SK-N-MC (cell line): Measurements from ENCODE around the gene NTMT2.

Source experiments
- DNase-seq: peaks from one replicate; pipeline ENCODE4 v3.0.0-alpha.2; 2011; ENCODE audit warnings: low read depth, low spot score
- H3K27ac ChIP-seq: fragments of 200-600 bp; sonication (generic); 2 replicates; pipeline ENCODE4 v1.5.1; 2016; ENCODE audit warnings: mixed run types
- H3K36me3 ChIP-seq: fragments of 200-600 bp; sonication (generic); 2 replicates; pipeline ENCODE4 v1.6.1; 2017; ENCODE audit warnings: antibody characterized with exemption, low read length, mixed read lengths; ENCODE audit not compliant: insufficient read depth
- H3K4me3 ChIP-seq: fragments of 200-600 bp; sonication (generic); 2 replicates; pipeline ENCODE4 v1.5.1; 2016
- H3K9ac ChIP-seq: fragments of 200-600 bp; sonication (generic); 2 replicates; pipeline ENCODE4 v1.8.0; 2017; ENCODE audit warnings: mixed run types, mixed read lengths; ENCODE audit not compliant: insufficient read length
- H3K9me3 ChIP-seq: fragments of 200-600 bp; sonication (generic); 2 replicates; pipeline ENCODE4 v1.6.1; 2017; ENCODE audit warnings: low read depth, mild to moderate bottlenecking, antibody characterized with exemption, low read length, moderate library complexity, mixed read lengths
- EZH2 ChIP-seq: fragments of 200-600 bp; sonication (generic); IDR thresholded peaks from one replicate; pipeline ENCODE4 v1.6.1; 2017; ENCODE audit warnings: antibody characterized with exemption
- FOXP2 ChIP-seq: optimal IDR thresholded peaks from 2 replicates; pipeline ENCODE3; 2011; ENCODE audit warnings: mild to moderate bottlenecking, moderate library complexity; ENCODE audit not compliant: insufficient read depth; ENCODE audit errors: extremely low read length, control extremely low read depth
- POLR2AphosphoS5 ChIP-seq: IDR thresholded peaks from 2 replicates; pipeline ENCODE4 v1.6.1; 2012; ENCODE audit warnings: mild to moderate bottlenecking, low read depth, low read length, borderline replicate concordance

Gene NTMT2

GRCh38 chr1:170150016-170150415 lies 4.3 kb downstream of the NTMT2 start:
- Histone ChIP-seq H3K27ac (no peak overlapping the region), H3K9ac (no peak overlapping the region), H3K9me3 (no peaks in the 10 kb centered on the region), H3K36me3 (no peaks in the 10 kb centered on the region), H3K4me3 (no peak overlapping the region)
- TF ChIP-seq POLR2AphosphoS5, result no peak
- TF ChIP-seq FOXP2, result no peak
- no peak for TF ChIP-seq EZH2
- no peak for DNase-seq

GRCh38 chr1:170150921-170151320 lies 5.2 kb downstream of the NTMT2 start:
- Histone ChIP-seq H3K4me3 (no peak overlapping the region), H3K27ac (no peak overlapping the region), H3K36me3 (no peaks in the 10 kb centered on the region), H3K9ac (no peak overlapping the region), H3K9me3 (no peaks in the 10 kb centered on the region)
- TF ChIP-seq POLR2AphosphoS5 (no peak), FOXP2 (no peak), EZH2 (no peak)
- DNase-seq, result no peak

DNA sequence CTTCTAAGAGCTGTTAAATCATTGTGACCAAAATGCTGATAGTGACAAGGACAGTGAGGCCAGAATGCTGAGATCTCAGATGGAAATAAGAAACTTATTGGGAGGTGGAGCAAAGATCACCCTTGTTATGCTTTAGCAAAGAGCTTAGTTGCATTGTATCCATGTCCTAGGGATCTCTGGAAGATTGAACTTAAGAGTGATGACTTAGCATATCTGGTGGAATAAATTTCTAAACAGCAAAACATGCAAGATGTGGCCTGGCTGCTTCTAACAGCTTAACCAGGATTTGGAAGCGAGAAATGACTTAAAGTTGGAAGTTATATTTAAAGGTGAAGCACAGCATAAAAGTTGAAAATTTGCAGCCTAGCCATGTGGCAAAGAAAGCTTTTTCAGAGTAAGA lies 7.7 kb downstream of the NTMT2 start:
- Histone ChIP-seq H3K9me3 (no peaks in the 10 kb centered on the region), H3K4me3 (no peak overlapping the region), H3K36me3 (no peaks in the 10 kb centered on the region), H3K27ac (no peak overlapping the region), H3K9ac (no peak overlapping the region)
- no peak for TF ChIP-seq POLR2AphosphoS5
- no peak for TF ChIP-seq FOXP2
- TF ChIP-seq EZH2, result no peak
- no peak for DNase-seq

GRCh38 chr1:170155055-170155454 lies 9.3 kb downstream of the NTMT2 start:
- Histone ChIP-seq H3K27ac (no peak overlapping the region), H3K9ac (no peak overlapping the region), H3K36me3 (no peaks in the 10 kb centered on the region), H3K9me3 (no peaks in the 10 kb centered on the region), H3K4me3 (no peak overlapping the region)
- no peak for DNase-seq
- no peak for TF ChIP-seq EZH2
- TF ChIP-seq POLR2AphosphoS5, result no peak
- TF ChIP-seq FOXP2, result no peak

DNA sequence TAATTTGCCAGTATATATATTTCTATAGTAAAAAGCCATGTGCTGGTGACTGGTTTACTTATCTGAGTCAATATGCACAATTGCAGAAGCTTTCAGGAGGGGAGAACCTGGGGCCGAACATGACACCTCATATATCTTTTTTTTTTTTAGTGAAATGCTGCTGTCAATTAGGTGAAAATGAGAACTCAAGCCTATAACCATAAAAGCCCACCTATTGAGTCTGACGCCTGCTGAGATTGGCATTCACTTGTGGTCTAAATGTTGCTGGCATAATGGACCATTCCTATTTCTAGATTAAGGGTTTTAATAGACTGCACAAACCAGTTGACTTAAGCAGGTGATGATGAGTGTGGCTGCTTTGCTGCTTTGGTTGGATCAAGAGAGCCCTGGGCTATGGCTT lies 10.8 kb downstream of the NTMT2 start:
- no peak overlapping the region for H3K27ac ChIP-seq
- no peak overlapping the region for H3K9ac ChIP-seq
- H3K9me3 ChIP-seq, result no peaks in the 10 kb centered on the region
- no peak for DNase-seq
- H3K4me3 ChIP-seq, result no peak overlapping the region
- no peaks in the 10 kb centered on the region for H3K36me3 ChIP-seq
- TF ChIP-seq EZH2 (no peak), POLR2AphosphoS5 (no peak)

- no peak for DNase-seq
- Histone ChIP-seq H3K27ac (no peak overlapping the region), H3K4me3 (no peak overlapping the region), H3K36me3 (no peaks in the 10 kb centered on the region), H3K9me3 (no peaks in the 10 kb centered on the region), H3K9ac (no peak overlapping the region)
- TF ChIP-seq POLR2AphosphoS5 (no peak), FOXP2 (no peak), EZH2 (no peak)
Observed at GRCh38 chr1:170157820-170158219, 12.1 kb downstream of the NTMT2 start.

DNA sequence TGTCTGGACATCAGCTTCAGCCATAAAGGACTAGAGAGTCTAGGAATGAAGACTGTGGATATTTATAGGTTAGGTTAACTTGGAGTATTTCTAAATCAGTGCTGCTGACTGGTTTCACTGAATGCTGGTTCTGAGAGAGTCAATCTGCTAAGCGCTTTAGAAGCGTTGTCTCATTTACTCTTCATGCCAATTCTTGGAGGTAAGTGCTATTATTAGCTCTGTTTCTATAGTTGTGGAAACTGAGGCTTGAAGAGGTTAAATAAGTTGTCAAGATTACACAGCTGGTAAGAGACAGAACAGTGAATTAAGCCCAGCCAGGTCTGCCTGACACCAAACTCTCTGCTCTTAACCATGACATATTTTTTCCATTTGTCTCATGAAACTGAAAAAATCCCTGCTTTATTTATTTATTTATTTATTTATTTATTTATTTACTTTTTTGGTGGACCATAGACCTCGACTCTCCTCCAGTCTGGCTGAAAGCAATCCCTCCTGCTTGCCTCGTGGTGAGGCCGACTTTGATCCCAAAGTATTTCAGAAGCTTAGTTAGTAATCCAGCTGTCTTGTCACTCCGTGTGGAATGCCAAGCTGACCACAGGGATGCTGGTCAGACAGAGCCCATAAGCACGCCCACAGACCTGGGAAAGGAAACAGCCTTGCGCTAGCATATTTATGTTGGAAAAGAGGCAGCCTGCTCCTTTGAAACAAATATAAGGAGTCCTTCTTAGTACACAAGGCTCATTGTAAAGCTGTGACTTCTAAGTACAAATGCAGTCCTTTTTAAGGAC lies 16.9 kb downstream of the NTMT2 start:
- Histone ChIP-seq H3K4me3 (no peak overlapping the region), H3K9ac (no peak overlapping the region), H3K9me3 (no peaks in the 10 kb centered on the region), H3K27ac (no peak overlapping the region), H3K36me3 (no peaks in the 10 kb centered on the region)
- DNase-seq, result no peak
- no peak for TF ChIP-seq FOXP2
- TF ChIP-seq EZH2, result no peak
- TF ChIP-seq POLR2AphosphoS5, result no peak

GRCh38 chr1:170164103-170164763 lies 18.5 kb downstream of the NTMT2 start:
- H3K36me3 ChIP-seq, result no peaks in the 10 kb centered on the region
- no peak overlapping the region for H3K27ac ChIP-seq
- H3K4me3 ChIP-seq, result no peak overlapping the region
- no peak for TF ChIP-seq POLR2AphosphoS5
- no peak for TF ChIP-seq FOXP2
- no peak for TF ChIP-seq EZH2
- DNase-seq, result no peak
- H3K9ac ChIP-seq, result no peak overlapping the region
- no peaks in the 10 kb centered on the region for H3K9me3 ChIP-seq
